ENCODE results near the gene SDK1. TPM values are rescaled to one million over a fixed set of nuclear protein-coding genes. Genes with fewer than 3 reads are reported as not detected.

The SDK1 gene
- total RNA-seq, 1 experiment from 2014 or later = 1.7 TPM

GRCh38 chr7:3762146-3762831, 461.2 kb downstream of the SDK1 start:
- DNase-seq (ENCODE audit: extremely low read depth, low read depth) = no peak

DNA sequence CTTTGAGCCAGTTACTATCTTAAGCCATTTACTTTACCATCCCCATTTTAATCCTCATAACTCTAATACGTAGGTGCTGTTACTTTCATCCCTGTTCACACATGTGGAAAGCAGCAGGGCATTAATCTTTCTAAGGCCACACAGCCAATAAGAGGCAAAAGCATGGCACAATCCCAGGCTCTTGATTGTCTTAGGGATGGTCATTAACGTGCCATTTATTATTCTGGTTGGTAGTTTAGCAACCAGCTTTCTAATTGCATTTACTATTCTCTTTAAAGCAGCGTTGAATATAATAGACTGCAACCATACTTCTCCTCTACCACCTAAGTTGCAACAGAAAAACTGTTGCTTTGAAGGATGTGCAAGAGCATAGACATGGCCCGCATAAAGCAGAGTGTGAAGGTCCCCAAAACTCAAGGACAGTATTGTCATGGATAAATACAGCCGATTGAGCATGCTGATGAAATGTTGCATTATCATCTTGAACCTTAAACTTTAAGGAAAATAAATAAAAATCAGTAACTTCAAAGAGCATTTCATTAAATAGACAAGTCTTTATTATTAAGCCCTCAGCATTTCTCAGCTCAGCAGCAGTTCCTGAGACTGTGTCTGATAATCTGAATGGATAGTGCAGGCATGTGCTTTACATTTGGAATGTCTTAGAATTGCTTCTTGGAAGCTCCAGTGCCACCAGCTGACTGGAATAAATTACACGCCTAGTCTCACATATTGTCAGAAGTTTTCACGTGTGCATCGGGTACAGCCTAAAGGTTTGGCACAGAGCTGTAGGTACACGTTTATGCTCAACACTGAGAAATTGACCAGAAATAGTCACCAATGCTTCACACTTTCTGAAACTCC, 467.1 kb downstream of the SDK1 start:
- no peak for DNase-seq (ENCODE audit: extremely low read depth, low read depth)

GRCh38 chr7:3771906-3772305, 470.9 kb downstream of the SDK1 start:
- DNase-seq (ENCODE audit: extremely low read depth, low read depth) = no peak

- no peak for DNase-seq (ENCODE audit: extremely low read depth, low read depth)
Measured at GRCh38 chr7:3778345-3778744, 477.3 kb downstream of the SDK1 start.

GRCh38 chr7:3780016-3780415, 479.0 kb downstream of the SDK1 start:
- no peak for DNase-seq (ENCODE audit: extremely low read depth, low read depth)

- DNase-seq (ENCODE audit: extremely low read depth, low read depth) = no peak
Measured at GRCh38 chr7:3780525-3780924, 479.5 kb downstream of the SDK1 start.

GRCh38 chr7:3781607-3782006, 480.6 kb downstream of the SDK1 start:
- no peak for DNase-seq (ENCODE audit: extremely low read depth, low read depth)

GRCh38 chr7:3787717-3788264, 486.7 kb downstream of the SDK1 start:
- DNase-seq (ENCODE audit: extremely low read depth, low read depth) = no peak

GRCh38 chr7:3790803-3791202, 489.8 kb downstream of the SDK1 start:
- DNase-seq (ENCODE audit: extremely low read depth, low read depth) = no peak

- no peak for DNase-seq (ENCODE audit: extremely low read depth, low read depth)
Measured at GRCh38 chr7:3791327-3791726, 490.3 kb downstream of the SDK1 start.

DNA sequence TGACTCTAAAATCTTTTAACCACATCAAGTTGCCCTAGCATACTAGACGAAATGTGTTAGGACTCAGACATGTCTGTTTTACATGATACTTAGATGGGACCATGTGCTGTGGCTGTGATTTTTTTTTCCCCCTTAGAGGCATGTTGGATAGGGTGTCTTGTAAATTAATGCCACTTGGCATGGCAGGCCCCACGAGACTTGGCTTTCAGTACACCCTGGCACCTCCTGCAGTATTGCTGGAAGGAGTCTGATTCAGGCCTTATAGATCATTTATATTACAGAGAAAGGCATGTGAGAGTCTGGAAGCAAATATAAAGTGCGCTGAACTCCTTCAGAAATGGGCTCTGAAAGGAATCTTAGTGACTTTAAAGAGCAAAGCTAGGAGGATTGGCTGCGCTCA, 494.1 kb downstream of the SDK1 start:
- DNase-seq (ENCODE audit: extremely low read depth, low read depth) = no peak

GRCh38 chr7:3795781-3796180, 494.7 kb downstream of the SDK1 start:
- DNase-seq (ENCODE audit: extremely low read depth, low read depth) = no peak

- DNase-seq (ENCODE audit: extremely low read depth, low read depth) = no peak
Measured at GRCh38 chr7:3805151-3805550, 504.1 kb downstream of the SDK1 start.

DNA sequence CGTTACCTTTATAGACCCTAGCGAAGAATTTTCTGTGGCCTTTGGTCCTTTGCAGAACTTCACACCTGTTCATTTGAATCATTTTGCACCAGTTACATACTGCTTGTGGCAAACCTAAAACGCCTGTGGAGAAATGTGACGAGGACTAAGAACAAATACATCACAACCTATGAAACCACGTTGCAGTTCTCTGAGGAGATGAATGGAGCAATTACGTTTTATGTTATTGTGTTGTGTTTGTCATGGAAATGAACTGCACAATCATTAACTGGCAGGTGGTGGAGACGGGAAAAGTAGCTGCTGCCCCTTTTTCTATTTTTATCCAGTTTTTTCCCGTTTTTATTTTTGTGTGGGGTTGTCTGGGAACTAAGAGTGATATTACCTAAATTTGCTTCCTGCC, 505.5 kb downstream of the SDK1 start:
- no peak for DNase-seq (ENCODE audit: extremely low read depth, low read depth)

DNA sequence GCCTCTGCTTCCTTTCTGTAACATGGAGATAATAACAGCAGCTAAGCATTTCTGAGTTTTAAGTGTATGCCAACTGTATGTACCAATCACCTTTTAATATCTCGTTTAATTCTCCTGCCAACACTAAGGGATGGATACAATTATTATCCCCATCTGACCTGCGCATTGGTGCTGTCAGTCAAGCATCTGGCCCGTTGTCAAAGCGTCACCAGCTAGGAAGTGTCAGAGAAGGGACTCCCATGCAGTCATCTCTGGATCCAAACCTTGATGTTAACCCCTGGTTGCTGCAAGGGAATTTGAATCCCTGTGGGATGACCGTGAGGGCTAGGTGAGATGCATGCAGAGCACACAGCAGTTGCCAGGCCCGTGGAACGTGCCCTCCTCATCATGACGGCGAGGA, 506.8 kb downstream of the SDK1 start:
- no peak for DNase-seq (ENCODE audit: extremely low read depth, low read depth)

GRCh38 chr7:3821488-3821887, 520.4 kb downstream of the SDK1 start:
- no peak for DNase-seq (ENCODE audit: extremely low read depth, low read depth)

DNA sequence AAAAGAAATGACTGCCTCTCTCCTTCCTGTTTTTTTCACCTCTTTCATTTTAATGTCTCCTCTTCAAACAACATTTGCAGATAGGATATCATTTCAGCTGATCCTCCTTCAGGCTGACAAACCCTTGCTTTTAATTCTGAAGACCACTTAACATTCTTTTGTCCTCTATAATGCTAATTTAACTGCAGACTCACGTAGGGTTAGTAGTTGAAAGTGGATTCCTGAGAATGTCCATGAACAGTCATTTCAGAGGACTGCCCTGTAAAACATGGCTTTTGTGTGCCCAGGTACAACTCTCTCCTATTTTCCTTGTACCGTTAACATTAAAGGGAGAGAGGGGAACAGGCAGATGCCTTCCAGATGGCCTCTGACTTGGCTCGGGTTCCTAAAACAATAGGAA, 524.4 kb downstream of the SDK1 start:
- DNase-seq (ENCODE audit: extremely low read depth, low read depth) = no peak

DNA sequence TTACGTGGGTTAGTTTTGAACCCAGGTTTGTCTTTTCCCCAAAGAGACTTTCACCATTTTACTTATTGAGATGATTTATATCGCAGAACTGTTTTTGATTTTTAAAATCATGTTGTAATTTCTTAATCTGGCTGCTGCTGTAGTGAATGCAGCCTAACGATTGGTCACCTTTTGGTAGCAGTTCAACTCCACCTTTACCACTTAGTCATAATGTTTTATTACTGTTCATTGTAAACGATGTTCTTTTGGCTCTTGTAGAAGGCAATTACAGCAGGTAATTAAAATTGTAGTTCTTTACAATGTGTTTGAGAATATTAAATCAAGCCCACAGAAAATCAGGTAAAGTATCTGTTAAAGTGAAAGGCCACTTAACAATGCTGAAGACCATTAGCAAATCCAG, 531.1 kb downstream of the SDK1 start:
- DNase-seq (ENCODE audit: extremely low read depth, low read depth) = no peak

- no peak for DNase-seq (ENCODE audit: extremely low read depth, low read depth)
Measured at GRCh38 chr7:3835109-3835508, 534.1 kb downstream of the SDK1 start.

- DNase-seq (ENCODE audit: extremely low read depth, low read depth) = no peak
Measured at GRCh38 chr7:3836855-3837254, 535.8 kb downstream of the SDK1 start.

DNA sequence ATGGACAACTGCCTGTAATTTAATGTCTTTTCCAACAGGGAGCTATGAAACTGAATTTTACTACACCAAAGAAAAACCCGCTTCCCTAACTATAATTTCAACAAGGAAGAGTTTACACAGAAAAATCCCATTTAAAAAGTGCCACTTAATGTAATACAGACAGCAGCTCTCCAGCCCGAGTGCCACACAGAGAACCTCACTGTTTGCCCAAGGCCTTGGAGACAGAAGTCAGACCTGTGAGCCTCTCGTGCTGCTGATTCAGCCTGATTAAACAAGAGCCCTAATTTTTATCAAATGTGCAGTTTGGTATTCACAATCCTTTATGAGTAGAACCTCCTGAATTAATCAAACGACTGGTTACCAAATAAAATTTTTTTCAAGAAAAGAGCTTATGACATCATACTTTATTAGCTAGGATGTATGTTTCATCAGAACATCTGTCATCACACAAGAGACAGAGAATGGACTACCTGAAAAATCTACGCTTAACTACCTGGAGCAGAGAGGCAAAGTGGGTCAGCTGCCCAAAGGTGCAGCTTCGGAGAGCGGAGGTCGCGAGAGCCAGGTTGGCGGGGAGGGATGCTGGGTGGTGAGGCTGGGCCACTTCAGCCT, 543.6 kb downstream of the SDK1 start:
- no peak for DNase-seq (ENCODE audit: extremely low read depth, low read depth)

GRCh38 chr7:3846738-3847137, 545.7 kb downstream of the SDK1 start:
- no peak for DNase-seq (ENCODE audit: extremely low read depth, low read depth)

Measured in NCI-H460 (cell line).